Stimulated activated CD4-positive, alpha-beta T cell treated with anti-CD3 and anti-CD28 coated beads, Interleukin-15, amount 100 ng/mL, for 24 hours (primary cell): ENCODE results near the gene LCMT2.
"Not testable (repeated sequence)": the region's sequence is repeated elsewhere in the genome, so short reads cannot be mapped to it uniquely, and the experiment has no call there.

ENCODE experiments used
- DNase-seq: peaks from one replicate; pipeline ENCODE4 v3.0.0-alpha.2; 2020

LCMT2 gene

DNA sequence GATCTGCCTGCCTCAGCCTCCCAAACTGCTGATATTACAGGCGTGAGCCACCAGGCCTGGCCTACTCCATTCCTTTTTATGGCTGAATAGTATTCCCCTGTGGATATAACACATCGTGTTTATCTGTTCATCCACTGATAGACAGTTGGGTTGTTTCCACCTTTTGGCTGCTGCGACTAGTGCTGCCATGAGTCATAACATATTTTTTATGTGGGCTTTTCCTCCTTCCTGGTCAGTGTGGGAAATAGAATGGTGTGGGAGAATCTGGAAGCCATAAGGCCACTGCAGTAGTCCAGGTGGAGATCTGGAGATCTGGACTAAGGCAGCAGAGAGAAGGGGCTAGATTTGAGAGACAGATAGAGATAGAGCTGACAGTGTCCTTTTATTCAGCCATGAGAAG lies 16.2 kb downstream of the LCMT2 start:
- no peak for DNase-seq

DNA sequence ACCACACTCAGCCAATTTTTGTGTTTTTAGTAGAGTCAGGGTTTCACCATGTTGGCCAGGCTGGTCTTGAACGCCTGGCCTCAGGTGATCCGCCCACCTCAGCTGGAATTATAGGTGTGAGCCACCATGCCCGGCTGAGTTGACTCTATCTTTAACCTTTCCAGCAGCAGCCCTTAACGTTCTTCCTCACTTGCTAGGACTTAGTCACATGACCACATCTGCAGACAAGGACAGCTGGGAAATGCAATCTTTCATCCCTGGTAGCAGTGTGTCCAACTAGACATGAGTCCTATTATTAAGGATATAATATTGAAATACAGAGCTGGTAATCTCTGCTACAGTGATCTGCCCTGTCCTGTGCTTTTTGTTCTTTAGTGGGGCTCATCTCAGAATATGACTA lies 18.0 kb downstream of the LCMT2 start:
- no peak for DNase-seq

DNA sequence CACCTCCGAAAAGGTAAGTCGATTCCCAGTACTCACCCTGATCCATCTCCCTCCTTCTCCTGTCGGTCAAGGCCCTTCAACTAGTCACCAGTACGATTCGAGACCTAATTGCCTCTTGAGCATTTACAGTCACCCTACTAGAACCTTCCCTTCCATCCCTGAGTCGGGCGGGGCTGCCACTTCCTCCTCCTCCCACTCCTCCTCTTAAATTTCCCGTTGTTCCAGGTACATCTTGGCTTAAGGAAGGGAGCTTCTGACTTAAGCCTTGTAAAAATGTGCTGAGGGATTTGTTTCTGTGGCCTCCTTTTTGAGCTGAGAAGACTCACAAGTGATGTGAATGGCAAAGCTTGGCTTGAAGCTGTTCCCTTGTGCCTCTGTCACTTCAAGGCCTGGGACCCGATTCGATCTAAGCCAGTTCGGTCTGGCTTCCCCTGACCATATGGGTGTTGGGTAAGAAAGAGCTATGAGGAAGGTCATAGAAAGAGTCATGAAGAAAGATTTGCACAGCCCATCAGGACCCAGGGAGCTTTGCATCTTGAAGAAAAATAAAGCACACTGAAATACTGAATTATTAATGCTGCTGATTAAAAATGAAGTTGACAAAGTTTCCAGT lies 28.1 kb downstream of the LCMT2 start, which contains the start of gene TGM7:
Gene TGM7 (minus strand): TSS at position 51 of the 613 bp plus-strand sequence.
- DNase-seq = no peak

DNA sequence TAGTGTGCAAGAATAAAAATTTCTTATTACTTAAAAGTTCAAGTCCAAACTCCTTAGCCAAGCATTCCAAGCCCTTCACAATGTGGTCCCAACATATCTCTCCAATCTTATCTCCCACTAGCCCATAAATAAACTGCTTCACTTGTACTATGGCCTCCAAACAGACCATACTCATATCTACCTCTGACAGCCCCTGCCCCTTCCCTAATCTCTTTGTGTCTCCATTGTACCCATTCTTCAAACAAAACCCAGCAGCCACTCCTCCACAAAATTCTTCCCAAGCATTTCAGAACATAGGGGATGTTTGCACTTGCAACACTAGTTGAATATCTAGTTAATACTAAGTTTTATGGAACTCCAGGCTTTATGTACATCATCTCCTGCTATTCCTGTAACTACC lies 30.5 kb downstream of the LCMT2 start:
- no peak for DNase-seq

DNA sequence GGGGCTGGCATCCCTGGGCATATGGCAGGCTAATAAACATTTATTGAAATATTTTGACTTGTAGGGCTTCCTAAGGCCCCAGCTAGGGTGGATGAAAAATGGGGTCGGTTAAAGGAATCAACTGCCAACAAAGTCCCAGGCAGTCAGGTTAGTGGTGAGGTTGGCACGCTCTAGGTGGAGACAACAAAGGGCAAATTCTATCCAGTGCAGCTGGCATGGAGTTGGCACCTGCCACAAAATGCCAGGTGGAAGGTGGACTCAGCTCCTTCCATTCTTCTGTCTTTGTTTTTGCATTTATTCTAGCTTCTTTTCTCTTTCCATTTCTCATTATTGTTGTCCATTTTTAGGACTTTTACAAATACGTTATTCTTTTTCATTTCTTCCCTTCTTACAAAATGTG lies 31.0 kb downstream of the LCMT2 start:
- DNase-seq = no peak

DNA sequence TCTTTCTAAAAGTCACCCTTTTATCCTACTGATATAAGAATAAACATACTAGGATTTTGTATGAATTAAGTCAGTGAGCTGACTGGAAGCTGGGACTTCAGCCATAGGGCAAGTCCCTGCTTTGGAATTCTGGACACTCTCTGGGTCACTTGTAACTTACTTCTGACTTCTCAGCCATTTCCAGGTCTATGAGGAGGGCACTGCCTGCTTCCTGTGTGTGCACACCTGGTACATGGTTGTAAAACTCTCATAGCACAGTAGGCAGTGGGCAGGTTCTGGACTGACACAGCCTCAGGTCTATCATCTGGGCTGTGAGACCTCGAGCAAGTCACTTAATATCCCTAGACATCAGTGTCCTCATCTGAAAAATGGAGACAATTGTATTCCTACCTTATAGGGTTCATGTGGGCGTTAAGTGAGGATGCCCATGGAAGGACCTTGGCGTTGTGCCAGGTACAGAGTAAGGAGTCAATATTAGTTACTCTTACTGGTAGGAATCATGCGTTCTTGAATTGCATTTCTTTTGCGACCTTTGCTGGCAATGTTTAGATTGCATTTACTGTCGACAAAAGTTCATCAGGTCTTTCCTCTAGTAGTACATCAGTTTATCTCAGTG lies 36.2 kb downstream of the LCMT2 start:
- DNase-seq = no peak

DNA sequence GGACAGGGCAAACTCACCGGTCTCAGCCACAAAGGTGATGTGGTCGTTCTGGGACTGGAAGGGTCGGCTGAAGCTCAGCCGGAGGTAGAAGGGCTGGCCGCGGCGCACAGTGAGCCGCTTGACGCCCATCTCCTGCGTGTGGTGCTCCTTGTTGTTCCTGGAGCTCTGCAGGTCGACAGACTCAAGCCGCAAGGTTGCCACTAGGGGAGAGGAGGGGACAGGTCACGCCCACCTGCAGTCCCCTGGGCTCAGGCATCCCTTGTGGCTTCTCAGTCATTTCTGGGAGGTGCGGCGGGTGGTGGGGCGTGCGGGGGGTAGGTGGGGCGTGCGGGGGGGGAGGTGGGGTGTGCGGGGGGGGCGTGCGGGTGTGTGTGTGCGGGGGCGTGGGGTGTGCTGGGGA lies 36.9 kb downstream of the LCMT2 start:
- DNase-seq = peak; percentile 17

DNA sequence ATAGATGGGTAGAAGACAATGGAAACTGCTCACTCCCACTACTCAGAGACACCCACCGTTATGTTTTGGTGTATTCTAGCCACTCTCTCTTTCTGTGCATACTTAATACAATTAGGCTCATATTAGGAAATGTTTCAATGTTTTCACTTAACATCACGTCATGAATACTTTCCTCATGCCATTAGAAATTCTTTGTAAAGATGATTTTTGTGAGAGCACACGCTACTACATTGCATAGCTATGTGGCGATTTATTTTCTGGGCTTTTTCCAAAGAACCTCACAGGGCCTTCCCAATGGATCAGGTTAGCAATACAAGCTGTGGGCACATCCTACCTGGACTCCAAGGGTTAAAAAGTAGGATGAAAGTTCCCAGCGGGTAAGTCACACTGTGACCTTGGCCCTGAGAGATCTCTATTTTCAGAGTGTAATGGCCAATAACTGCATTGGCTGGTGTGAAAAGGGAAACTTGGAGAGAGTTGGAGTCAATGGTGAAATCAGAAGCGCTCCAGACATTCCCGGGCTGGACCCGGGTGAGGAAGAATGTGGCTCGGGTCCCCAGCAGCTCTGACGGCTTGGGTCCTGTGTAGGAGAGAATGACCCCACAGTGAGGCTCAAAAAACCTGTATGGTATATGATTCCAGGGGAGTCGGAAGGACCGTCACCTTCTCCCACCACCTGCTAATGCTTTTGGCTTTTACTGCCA lies 37.8 kb downstream of the LCMT2 start:
- DNase-seq = no peak

DNA sequence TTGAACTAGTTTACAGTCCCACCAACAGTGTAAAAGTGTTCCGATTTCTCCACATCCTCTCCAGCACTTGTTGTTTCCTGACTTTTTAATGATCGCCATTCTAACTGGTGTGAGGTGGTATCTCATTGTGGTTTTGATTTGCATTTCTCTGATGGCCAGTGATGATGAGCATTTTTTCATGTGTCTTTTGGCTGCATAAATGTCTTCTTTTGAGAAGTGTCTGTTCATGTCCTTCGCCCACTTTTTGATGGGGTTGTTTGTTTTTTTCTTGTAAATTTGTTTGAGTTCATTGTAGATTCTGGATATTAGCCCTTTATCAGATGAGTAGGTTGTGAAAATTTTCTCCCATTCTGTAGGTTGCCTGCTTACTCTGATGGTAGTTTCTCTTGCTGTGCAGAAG lies 40.7 kb downstream of the LCMT2 start:
- not testable (repeated sequence) for DNase-seq

DNA sequence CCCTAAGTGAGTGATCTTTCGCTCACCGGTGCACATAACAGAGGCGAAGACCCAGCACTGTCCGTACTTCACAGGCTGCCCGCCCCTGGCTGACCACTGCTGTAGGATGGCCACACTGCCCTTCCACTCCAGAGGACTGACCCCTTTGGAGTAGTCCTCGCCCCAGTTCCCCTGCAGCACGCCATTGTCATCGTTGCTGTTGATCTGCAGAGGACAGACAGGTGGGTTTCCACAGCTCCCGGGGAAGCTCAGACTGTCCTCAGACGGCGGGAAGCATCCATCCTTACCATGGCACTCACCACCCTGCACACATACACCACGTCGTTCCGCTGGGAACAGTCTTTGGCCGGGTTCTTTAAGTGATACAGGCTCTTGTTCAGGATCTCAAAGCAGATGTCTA lies 43.1 kb downstream of the LCMT2 start:
- no peak for DNase-seq

DNA sequence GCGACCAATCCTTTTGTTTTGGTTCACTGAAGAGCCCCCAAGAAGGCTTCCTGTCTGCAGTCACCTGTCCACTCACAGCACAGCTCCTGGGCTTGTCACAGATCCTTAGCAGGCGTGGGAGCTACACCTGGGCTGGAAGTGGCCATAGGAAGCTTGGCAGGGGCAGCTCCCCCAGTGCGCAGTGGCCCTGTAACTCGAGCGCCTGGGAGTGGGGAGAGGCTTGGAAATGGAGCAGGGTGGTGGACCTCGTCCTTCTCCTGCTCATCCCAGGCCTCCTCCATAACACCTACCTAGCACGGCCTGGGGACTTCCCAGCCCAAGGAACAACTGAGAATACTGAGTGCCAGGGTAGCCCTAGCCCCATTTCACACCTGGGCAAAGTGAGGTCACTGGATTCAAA lies 44.3 kb downstream of the LCMT2 start:
- DNase-seq = no peak

DNA sequence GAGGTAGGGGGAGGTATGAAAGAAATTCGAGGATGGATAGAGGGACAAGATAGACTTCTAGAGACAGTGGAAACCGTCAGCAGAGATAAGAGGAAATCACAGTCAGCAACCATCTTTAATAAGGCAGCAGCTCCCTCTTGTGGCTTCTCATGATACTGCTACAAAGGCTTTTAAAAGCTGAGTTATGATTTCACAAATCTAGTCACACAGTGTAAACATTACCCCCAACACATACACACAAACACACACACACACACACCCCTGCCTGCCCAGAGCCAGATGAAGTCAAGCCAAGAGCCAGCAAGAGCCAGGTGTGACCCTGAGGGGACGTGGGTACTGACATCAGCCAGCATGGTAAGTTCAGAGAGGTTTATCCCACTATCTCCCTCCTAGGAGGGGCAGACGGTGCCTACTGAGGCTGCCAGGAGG lies 44.8 kb downstream of the LCMT2 start:
- peak; percentile 58 for DNase-seq

DNA sequence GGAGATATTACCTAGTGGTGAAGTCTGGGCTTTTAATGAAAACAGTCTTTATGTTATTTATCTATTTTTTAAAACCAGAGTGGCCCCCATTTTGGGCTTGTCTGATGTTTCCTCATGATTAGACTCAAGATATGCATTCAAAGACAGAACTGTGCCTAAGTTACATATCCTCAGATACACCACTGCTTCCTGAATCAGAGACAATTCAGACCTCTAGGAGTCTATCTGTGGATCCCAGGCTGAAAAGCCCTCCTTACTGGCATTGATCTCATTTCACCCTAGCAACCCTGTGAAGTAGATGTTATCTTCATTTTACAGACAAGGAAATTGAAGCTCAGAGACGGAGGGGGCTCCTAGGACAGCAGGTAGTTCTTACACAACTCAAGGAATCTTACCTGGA lies 46.8 kb downstream of the LCMT2 start:
- DNase-seq = no peak

DNA sequence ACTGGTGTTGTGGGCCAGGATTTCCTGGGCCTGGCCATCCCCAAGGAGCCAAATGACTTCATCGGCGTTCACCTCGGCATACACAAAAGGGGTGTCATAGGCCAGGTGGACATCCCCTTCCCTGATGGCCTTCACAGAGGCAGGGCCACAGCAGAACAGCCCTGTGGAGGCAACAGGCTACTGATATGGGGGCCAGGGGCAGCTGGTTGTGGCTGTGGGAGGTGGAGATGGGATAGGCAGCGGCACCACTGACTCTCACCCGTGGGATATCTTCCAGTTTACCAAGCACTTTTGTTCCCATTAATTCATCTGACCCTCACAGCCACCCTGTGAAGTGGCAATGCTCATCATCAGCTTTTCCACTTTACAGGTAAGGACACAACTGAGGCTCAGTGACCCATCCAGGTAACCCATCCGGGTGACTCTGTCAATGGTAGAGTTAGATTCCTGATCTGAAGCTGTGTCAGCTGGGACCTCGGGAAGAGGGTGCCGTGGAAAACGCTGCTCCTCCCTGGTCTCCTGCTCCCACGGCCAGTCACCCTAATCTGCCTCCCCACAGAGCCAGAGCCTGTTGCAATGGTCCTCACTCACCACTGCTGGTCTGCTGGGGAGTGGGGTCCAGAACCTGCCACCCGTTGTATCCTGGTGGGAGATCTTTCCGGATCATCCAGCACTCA lies 48.3 kb downstream of the LCMT2 start:
- DNase-seq = no peak

DNA sequence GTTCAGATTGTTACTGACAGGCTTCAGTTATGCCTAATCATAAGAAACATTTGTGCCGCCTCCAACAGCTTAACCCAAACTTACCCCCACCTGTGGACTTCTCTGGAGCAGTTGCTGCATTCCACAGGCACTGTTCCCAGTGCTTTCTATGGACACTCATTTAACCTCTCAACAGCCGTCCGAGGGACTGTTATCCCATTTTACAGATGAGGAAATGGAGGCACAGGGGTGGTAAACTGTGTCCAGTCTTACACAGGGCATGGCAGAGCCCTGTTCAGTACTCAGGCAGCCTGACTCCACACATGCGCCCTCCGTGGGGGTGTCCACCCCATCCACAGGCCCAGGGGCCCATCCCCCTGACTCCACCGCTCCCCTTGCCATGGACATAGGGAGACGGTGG lies 49.4 kb downstream of the LCMT2 start:
- DNase-seq = no peak

DNA sequence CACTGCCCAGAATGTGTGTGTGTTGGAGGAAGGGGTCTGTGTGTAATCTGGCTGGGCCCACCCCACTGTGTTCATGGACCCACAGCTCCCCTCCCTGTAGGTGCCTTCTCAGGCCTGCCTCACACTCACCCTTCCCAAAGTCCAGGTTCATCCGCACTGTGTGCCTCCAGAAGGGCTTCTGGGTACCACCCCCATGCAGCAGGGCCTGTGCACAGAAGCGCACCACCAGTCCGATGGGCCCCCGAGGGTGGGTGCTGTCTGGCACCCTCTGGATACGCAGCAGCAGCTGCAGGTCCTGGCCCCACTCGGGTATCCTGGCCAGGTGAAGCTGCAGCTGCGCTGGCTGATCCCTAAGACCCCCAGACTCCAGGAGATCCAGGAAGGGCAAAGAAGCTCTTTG lies 50.9 kb downstream of the LCMT2 start:
- DNase-seq = no peak

DNA sequence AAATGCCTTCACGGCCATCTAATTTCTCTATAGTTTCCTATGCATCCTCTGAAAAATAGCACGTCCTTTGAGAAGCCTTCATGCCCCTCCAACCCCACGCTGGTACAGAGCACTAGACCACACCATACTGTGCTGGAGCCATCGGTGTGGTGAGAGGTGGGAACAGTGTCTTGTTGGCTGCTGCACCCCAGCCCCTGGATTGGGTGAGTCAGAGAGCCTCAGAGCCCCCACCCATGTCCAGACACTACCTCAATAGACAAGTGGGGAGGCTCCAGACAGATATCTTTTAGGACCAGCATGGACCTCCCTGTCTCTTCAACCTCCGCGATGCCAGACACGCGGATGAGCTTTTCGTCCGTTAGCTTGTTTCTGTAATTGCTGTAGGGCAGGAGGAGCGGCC lies 51.5 kb downstream of the LCMT2 start:
- DNase-seq = no peak

DNA sequence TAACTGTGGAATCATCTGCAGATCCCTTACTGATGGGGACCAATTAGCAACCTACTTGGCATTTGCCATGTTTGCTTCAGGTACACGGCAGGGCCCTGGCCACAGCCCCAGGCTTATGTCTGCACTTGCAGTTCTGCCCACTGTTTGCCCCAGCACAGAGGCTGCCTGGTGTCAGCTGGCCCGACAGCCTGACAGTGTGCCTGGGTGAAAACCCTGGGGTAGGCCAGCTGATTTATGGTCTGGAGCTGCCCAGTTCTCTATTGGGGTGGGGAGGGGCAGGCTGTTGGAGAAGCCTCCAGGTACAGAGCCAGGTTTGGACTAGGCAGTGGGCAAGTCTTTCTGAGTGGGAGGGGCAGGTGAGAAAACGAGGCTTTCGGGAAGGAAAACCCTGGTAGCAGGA lies 52.5 kb downstream of the LCMT2 start:
- DNase-seq = no peak

DNA sequence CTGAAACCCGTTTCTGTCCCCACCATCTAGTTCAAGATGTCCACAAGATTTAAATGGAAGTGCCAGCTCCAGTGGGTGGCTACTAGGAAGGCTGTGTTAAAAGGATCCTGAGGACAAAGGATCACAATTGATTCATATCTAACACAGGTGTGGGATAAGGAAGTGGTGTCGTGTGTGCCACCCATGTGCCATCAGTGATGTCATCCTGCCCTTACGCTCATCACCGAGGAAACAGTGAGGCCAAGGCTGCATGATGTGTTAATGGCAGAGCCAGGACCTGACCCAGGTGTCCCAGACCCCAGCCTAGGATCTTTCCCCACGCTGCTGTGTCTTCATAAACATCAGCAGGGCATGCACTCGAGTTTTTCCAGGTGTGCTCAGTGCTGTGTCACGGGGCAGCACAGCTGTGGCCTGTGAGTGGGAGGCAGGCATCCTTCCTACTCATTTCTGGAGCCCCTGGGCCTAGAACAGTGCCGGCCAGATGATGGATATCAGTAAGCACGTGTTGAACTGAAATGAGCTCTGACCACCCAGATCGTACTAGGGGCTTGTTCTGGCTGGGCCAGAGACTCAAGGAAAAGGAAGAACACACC lies 53.0 kb downstream of the LCMT2 start:
- DNase-seq = no peak

DNA sequence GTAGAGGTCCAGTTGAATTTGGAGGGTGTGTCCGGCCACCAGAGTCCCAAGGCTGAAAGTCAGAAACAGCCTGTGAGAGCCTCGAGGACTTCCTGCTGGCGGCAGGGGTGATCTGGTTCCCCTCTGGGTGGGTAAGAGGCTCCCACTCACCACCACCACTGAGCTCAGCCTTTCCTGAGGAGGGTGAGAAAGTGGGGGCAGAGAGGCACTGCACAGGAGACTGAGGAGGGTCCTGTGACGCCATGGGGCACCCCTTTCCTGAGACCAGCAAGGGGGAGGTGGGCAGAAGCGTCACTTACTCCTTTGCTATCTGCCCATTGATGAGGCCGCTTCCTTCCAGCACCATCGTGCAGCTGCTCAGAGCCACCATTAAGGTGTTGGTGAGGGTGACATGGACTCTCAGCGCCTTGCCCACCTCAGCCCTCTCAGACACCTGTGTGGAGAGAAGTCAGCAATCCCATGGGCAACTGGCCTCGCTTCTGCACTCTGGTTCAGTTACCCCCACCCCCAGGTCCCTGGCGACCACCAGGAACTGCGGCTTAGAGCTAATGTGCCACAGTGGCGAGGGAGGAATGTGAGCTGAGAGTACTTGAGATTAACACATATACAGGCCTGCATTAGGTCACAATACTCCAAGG lies 53.7 kb downstream of the LCMT2 start:
- DNase-seq = no peak

DNA sequence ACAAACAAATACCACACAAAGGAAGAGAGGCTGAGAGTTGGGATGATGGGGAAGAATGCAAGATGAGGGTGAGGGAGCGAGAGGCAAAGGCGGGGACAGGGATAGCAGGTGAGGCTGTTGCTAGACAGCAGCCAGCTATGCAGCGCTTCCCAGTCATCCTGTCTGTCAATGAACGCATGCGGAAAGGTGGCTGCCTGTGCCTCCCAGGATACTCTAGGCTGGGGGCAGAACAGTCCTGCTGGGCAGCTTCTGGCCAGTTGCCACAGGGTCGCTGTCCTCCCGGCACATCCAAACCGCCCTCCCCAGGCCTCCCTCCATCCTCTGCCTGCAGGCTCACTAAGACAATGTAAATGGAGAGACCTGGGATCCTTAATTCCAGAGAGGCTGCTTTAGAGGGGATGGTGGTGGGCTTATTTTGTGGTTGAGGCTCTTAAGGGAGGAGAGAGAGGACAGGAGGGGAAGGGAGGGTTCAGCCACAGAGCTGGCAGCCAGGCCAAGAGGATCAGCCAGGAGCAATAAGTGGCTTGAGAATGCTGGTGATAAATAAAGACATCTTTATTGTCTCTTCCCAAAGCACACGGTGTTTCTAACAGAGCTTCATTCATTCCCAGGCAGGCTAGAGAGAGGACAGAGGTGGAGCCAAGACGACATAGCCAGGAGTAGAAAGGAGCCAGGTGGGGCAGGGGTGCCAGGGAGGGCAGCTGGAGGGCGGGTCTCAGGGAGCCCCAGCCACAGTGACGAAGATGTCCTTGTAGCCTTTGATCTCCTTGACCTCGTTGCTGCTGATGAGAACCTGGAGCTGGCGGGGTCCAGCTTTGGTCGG lies 54.4 kb downstream of the LCMT2 start:
- DNase-seq = no peak

DNA sequence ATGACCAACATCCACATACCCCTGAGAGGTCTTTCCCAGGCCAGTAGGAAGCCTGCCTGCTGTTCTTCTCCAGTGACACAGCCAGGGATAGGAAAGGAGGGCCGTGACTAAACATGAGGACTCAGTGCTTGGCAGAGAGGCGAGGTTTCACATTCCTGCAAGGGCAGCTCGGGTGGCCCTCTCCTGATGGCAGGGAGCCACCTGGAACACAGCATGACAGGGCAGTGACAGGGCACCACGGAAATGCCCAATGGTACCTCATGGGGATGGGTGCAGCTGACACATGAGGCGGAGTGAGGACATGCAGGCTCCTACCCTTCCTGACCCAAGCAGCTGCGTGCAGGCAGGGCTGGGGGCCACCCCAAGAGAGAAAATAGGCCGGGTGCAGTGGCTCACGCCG lies 56.2 kb downstream of the LCMT2 start:
- no peak for DNase-seq
